Measurements from ENCODE around the gene PCSK5.

Gene PCSK5

DNA sequence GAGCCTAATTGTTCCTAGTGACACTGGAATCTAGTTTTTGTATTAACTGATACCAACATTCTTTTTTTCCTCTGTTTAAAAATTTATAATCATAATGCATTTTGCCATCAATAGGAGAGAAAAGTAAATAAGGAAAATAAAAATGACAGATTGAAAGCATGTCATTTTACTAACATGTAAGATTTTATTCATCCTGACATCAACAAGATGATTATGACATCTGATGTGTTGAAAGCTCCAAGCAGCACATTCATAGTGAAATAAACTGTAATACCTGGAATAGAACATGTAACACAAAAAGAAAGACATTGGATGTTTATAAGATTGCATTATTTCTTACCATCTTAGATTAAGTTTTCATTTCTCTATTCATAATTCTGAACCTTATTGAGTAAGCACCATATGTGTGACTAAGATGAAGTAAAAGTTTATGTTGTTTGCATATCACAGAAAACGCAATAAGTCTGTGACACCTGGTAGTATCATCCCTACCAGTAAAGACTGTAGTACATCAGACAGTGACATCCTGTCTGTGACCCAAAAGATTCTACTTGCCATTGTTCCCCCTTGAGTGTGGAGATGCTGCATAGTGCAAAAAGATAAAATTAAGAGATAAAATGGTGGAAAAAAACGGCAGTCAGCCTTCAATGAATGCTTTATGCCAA, 225.6 kb downstream of the PCSK5 start:
- no peak for DNase-seq (ENCODE audit: low read depth)
- no peak overlapping the region for H3K4me3 ChIP-seq (ENCODE audit: low read length)
- TF ChIP-seq, protein P1, sequence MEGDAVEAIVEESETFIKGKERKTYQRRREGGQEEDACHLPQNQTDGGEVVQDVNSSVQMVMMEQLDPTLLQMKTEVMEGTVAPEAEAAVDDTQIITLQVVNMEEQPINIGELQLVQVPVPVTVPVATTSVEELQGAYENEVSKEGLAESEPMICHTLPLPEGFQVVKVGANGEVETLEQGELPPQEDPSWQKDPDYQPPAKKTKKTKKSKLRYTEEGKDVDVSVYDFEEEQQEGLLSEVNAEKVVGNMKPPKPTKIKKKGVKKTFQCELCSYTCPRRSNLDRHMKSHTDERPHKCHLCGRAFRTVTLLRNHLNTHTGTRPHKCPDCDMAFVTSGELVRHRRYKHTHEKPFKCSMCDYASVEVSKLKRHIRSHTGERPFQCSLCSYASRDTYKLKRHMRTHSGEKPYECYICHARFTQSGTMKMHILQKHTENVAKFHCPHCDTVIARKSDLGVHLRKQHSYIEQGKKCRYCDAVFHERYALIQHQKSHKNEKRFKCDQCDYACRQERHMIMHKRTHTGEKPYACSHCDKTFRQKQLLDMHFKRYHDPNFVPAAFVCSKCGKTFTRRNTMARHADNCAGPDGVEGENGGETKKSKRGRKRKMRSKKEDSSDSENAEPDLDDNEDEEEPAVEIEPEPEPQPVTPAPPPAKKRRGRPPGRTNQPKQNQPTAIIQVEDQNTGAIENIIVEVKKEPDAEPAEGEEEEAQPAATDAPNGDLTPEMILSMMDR (IDR thresholded peaks at IDR 0.05; ENCODE audit: insufficient read depth, low read depth, low read length, missing control alignments): no peak

DNA sequence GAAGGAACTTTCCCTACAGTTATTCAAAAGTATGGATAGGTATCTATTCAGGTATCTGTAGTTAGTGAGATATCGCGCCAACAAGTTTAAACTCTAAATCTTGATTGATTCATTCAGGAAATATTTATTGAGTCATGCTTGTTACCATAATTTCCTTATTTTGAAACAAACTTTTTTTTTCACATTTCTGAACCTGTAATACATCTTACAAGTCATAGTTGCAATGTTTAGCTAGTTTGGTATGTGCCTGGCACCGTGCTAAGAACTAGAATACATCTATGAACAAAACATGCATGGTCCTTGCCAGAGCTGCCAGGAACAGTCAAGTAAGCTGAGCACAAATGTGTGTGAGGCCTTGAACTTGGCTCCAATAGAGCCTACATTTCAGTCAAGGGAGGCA, 226.4 kb downstream of the PCSK5 start:
- peak; percentile 79 for DNase-seq (ENCODE audit: low read depth)

DNA sequence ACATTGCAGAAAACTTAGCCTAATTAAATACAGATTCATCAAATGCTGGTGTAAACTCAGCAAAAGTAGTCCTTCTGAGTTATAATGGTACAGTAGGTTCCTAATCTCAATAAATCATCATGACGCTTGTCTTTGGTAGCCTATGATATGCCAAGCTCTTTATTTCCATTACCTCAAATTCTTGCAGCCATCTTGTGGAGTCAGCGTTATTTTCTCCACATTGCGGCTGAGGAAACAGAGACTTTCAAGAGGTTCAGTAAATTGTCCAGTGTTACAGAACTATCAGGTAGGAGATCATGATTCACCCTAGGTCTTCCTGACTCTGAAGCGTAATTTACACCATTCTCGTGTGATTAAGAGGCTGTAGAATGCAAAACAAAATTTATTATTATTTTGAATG, 237.2 kb downstream of the PCSK5 start:
- no peak for DNase-seq (ENCODE audit: low read depth)
- TF ChIP-seq, protein P1 (IDR thresholded peaks at IDR 0.05; ENCODE audit: insufficient read depth, low read depth, low read length, missing control alignments): no peak
- no peak overlapping the region for H3K4me3 ChIP-seq (ENCODE audit: low read length)

More for the DNA sequence above, 226.4 kb downstream of the PCSK5 start:
- no peak overlapping the region for H3K4me3 ChIP-seq (ENCODE audit: low read length)
- TF ChIP-seq, protein P1 (IDR thresholded peaks at IDR 0.05; ENCODE audit: insufficient read depth, low read depth, low read length, missing control alignments): no peak

DNA sequence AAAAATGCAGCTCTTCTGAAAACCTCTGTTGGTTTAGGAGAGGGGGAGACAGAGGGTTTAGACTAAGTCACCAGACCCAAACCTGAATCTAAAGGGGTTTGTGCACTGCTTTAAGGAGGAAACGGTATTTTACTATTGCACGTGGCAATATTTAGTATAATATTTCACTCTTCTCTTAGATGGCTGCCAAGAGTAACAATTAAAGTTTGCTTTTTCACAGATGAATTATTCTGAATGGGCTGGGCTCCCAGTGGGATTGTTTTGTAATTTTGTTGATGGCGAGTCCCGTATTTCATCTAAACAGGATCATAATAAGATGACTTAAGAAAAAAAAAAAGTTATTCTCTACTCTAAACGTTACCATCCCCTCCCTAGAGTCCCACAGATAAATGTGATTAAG, 245.4 kb downstream of the PCSK5 start:
- TF ChIP-seq, protein P1 (IDR thresholded peaks at IDR 0.05; ENCODE audit: insufficient read depth, low read depth, low read length, missing control alignments): no peak
- H3K4me3 ChIP-seq (ENCODE audit: low read length): no peak overlapping the region
- no peak for DNase-seq (ENCODE audit: low read depth)

DNA sequence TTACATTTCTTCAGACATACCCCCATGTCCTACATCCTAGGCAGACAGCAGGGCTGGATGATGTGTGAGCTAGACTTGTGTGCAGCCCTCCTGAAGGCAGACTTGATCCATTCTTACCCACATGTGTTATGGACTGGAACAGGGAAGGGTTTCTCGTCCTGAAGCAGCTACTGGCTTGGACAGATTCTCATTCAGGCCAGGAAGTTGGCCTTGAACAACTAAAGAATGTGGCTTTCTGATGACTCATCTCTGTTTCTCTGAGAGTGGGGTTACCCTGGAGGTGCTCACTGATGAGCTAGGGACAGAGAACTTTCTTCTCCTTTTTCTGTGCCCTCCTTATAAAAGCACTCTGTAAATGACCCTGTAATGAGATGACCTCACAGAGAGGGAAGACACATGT, 246.5 kb downstream of the PCSK5 start:
- TF ChIP-seq, protein P1 (IDR thresholded peaks at IDR 0.05; ENCODE audit: insufficient read depth, low read depth, low read length, missing control alignments): no peak
- DNase-seq (ENCODE audit: low read depth): peak; percentile 65

DNA sequence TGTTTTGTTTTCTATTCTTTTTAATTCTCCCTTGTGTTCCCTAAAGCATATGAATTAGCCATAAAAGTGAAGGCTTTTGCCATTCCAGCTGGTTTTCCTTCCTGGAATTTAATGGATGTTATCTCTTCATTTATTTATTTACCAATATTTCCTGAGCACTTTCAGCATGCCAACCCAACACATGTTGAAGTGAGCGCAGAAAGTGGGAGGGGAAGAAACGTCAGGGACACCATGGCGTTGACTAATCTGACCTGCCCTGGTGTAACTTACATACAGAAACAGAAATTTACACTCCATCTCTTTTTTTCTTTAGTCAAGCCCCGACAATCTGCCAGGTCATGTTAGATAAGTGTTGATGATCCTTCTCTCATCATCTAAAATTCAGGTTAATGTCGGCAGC, 247.5 kb downstream of the PCSK5 start:
- TF ChIP-seq, protein P1 (IDR thresholded peaks at IDR 0.05; ENCODE audit: insufficient read depth, low read depth, low read length, missing control alignments): no peak
- no peak overlapping the region for H3K4me3 ChIP-seq (ENCODE audit: low read length)

More for the DNA sequence above, 246.5 kb downstream of the PCSK5 start:
- H3K4me3 ChIP-seq (ENCODE audit: low read length): no peak overlapping the region

DNA sequence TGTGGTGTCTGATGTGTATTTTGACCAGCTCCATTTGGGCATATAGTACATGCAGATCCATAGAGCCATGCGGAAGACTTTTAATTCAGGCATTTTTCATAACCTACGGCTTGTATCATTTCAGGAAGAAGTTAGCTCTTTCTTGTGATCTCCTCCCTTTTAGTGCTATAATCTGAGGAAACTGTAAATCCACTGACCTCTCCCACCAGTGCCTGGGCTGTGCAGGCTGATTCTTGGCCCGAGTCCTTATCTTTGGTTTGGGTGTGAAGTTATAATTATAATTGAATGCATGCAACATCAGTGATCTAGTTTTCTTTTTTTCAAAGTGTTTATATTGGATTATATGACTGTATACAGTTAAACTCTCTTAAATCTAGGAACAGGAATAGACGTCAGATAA, 247.9 kb downstream of the PCSK5 start:
- no peak for DNase-seq (ENCODE audit: low read depth)
- TF ChIP-seq, protein P1 (IDR thresholded peaks at IDR 0.05; ENCODE audit: insufficient read depth, low read depth, low read length, missing control alignments): no peak
- no peak overlapping the region for H3K4me3 ChIP-seq (ENCODE audit: low read length)

More for the DNA sequence above, 247.5 kb downstream of the PCSK5 start:
- no peak for DNase-seq (ENCODE audit: low read depth)

Measured in epithelial cell of esophagus (primary cell).